ENCODE measurements around the gene PHLPP1. TPM values are rescaled to one million over a fixed set of nuclear protein-coding genes. Genes with fewer than 3 reads are reported as not detected.

PHLPP1 gene
- total RNA-seq, 1 experiment from 2014 or later: 39.9 TPM

- H3K4me1 ChIP-seq (ENCODE audit: insufficient read depth, low read length): peaks cover 4% of the 10 kb centered on the region; the same call in 1 of the 2 replicates
- no peak for DNase-seq
- H2BK12ac ChIP-seq (ENCODE audit: insufficient read length, low read depth, low read length): no peak overlapping the region
- H2BK20ac ChIP-seq (ENCODE audit: low read depth, low read length, poor library complexity, severe bottlenecking): no peak overlapping the region
- H3K79me1 ChIP-seq (ENCODE audit: insufficient read depth, low read depth, low read length, poor library complexity, severe bottlenecking): peaks cover 3% of the 10 kb centered on the region
- no peak overlapping the region for H3K23ac ChIP-seq (ENCODE audit: insufficient read length, low read depth, low read length)
- no peak overlapping the region for H3K14ac ChIP-seq (ENCODE audit: insufficient read depth, low read length)
- Mint-ChIP-seq H3K27ac (no peak overlapping the region; a peak in 1 of 7 replicates), H3K9me3 (no peaks in the 10 kb centered on the region), H3K36me3 (ENCODE audit: insufficient read depth in 1 of 3, low read depth in 3 of 3) (peaks cover 51 to 54% (median 53%) of the 10 kb centered on the region in 3 experiments), H3K27me3 (ENCODE audit: low read depth) (no peaks in the 10 kb centered on the region), H3K4me1 (peaks cover 14 to 16% of the 10 kb centered on the region in 2 experiments), H3K4me3 (no peak overlapping the region)
- no peaks in the 10 kb centered on the region for H3K9me3 ChIP-seq (ENCODE audit: control insufficient read depth, low read depth, low read length)
- H4K8ac ChIP-seq (replicated peaks; ENCODE audit: insufficient read length, low read depth, low read length): no peak overlapping the region
- H3K27ac ChIP-seq (ENCODE audit: insufficient read length, low read depth, low read length): no peak overlapping the region
- no peak overlapping the region for H2BK5ac ChIP-seq (ENCODE audit: insufficient read length, low read length)
- 100% methylated on average over 1 of the region's 5 CpGs for WGBS (ENCODE audit: extremely low coverage, insufficient read length, low lambda C conversion rate)
- H2BK120ac ChIP-seq (ENCODE audit: low read depth, low read length, poor library complexity, severe bottlenecking): no peak overlapping the region
- no peaks in the 10 kb centered on the region for H3K79me2 ChIP-seq (ENCODE audit: insufficient read depth, low read length)
- no peaks in the 10 kb centered on the region for H3K23me2 ChIP-seq (ENCODE audit: insufficient read length, low read depth, low read length, poor library complexity, severe bottlenecking)
- H4K5ac ChIP-seq (ENCODE audit: insufficient read length, low read depth, low read length): no peak overlapping the region
- no peaks in the 10 kb centered on the region for H3K27me3 ChIP-seq (ENCODE audit: insufficient read depth, low read length)
- H3K4me2 ChIP-seq (ENCODE audit: insufficient read depth, insufficient read length, low read length): no peak overlapping the region
- H3K18ac ChIP-seq (ENCODE audit: insufficient read length, low read depth, low read length): no peak overlapping the region
- TF ChIP-seq CTCF (conservative IDR thresholded peaks at IDR 0.05): no peak
- no peak overlapping the region for H2AK5ac ChIP-seq (ENCODE audit: insufficient read length, low read length)
- no peak overlapping the region for H3K56ac ChIP-seq (ENCODE audit: insufficient read length, low read depth, low read length)
- H3K9ac ChIP-seq (ENCODE audit: extremely low read depth, insufficient read length, low read length): no peak overlapping the region
- H4K91ac ChIP-seq (ENCODE audit: insufficient read length, low read depth, low read length): no peak overlapping the region
- no peak overlapping the region for H3T11ph ChIP-seq (ENCODE audit: low read length)
- no peaks in the 10 kb centered on the region for H4K20me1 ChIP-seq (ENCODE audit: control insufficient read depth, insufficient read depth, insufficient read length)
- no peak overlapping the region for H2AFZ ChIP-seq (ENCODE audit: low read length)
- H3K4ac ChIP-seq (ENCODE audit: low read depth, low read length): no peak overlapping the region
- H2BK15ac ChIP-seq (ENCODE audit: low read depth, low read length): no peak overlapping the region
These were observed 184.2 kb downstream of the PHLPP1 start for GRCh38 chr18:62899534-62899933.

Measured in H9 (cell line).